Mesendoderm (in vitro differentiated cells): ENCODE measurements around the gene AHCYL2.
A peak's percentile ranks its signal among the peaks of the same experiment; 100 is the strongest.
"Not testable (repeated sequence)": the region's sequence is repeated elsewhere in the genome, so short reads cannot be mapped to it uniquely, and the experiment has no call there.

Experiments used
- DNase-seq: peaks from one replicate; pipeline ENCODE4 v3.0.0; 2013
- H2AK5ac ChIP-seq: 2 replicates; pipeline ENCODE4 v1.6.1; 2013; ENCODE audit warnings: low read length, inconsistent platforms
- H2BK120ac ChIP-seq: 2 replicates; pipeline ENCODE4 v1.6.1; 2013; ENCODE audit warnings: low read depth, mild to moderate bottlenecking, low read length, moderate library complexity, mixed read lengths
- H2BK15ac ChIP-seq: replicated peaks from 2 replicates; pipeline ENCODE4 v1.6.1; 2013; ENCODE audit warnings: low read depth, mild to moderate bottlenecking, moderate library complexity
- H2BK5ac ChIP-seq: 2 replicates; pipeline ENCODE4 v1.6.1; 2013; ENCODE audit warnings: low read length, inconsistent platforms
- H3K18ac ChIP-seq: 2 replicates; pipeline ENCODE4 v1.6.1; 2013; ENCODE audit warnings: mild to moderate bottlenecking, low read length, mixed read lengths
- H3K23ac ChIP-seq: one replicate; pipeline ENCODE4 v1.6.1; 2013; ENCODE audit warnings: low read length
- H3K27ac ChIP-seq: 2 replicates; pipeline ENCODE4 v1.5.1; 2013; ENCODE audit warnings: low read depth, mild to moderate bottlenecking, inconsistent platforms, low read length, moderate library complexity
- H3K27me3 ChIP-seq: 2 replicates; pipeline ENCODE4 v1.6.1; 2013; ENCODE audit warnings: low read length, control low read depth, mild to moderate bottlenecking, inconsistent platforms; ENCODE audit not compliant: insufficient read depth, poor library complexity
- H3K36me3 ChIP-seq: 2 replicates; pipeline ENCODE4 v1.6.1; 2013; ENCODE audit warnings: low read length, inconsistent platforms; ENCODE audit not compliant: control insufficient read depth, insufficient read depth
- H3K4ac ChIP-seq: one replicate; pipeline ENCODE4 v1.6.1; 2013; ENCODE audit warnings: low read depth, mild to moderate bottlenecking, low read length, moderate library complexity
- H3K4me1 ChIP-seq: 2 replicates; pipeline ENCODE4 v1.6.1; 2013; ENCODE audit warnings: low read depth, low read length, inconsistent platforms; ENCODE audit not compliant: control insufficient read depth
- H3K4me2 ChIP-seq: 2 replicates; pipeline ENCODE4 v1.6.1; 2013; ENCODE audit warnings: low read length
- H3K4me3 ChIP-seq: 2 replicates; pipeline ENCODE4 v1.5.1; 2013; ENCODE audit warnings: mild to moderate bottlenecking, low read length
- H3K56ac ChIP-seq: one replicate; pipeline ENCODE4 v1.6.1; 2013; ENCODE audit warnings: low read length
- H3K79me1 ChIP-seq: 2 replicates; pipeline ENCODE4 v1.6.1; 2013; ENCODE audit warnings: low read length, inconsistent platforms
- H3K79me2 ChIP-seq: 2 replicates; pipeline ENCODE4 v1.6.1; 2013; ENCODE audit warnings: mild to moderate bottlenecking, low read length; ENCODE audit not compliant: control insufficient read depth, insufficient read depth
- H3K9ac ChIP-seq: 2 replicates; pipeline ENCODE4 v1.6.1; 2013; ENCODE audit warnings: low read length, inconsistent platforms
- H4K5ac ChIP-seq: one replicate; pipeline ENCODE4 v1.6.1; 2013; ENCODE audit warnings: low read length
- H4K8ac ChIP-seq: one replicate; pipeline ENCODE4 v1.6.1; 2013; ENCODE audit warnings: low read depth, mild to moderate bottlenecking, control low read depth, low read length, moderate library complexity
- whole genome bisulfite sequencing: extraction: QIAGEN DNeasy Blood & Tissue Kit; methylation state at CpG from one replicate; pipeline ENCODE4 v1.1.7; 2013; ENCODE audit warnings: low lambda C conversion rate, missing lambda C conversion rate; ENCODE audit not compliant: insufficient coverage; ENCODE audit errors: extremely low coverage; 5-methylcytosine and 5-hydroxymethylcytosine counted together

The AHCYL2 gene

GRCh38 chr7:129212126-129212525 is 12.7 kb upstream of the AHCYL2 start:
- H2BK120ac ChIP-seq: no peak overlapping the region
- H2BK5ac ChIP-seq: no peak overlapping the region
- no peaks in the 10 kb centered on the region for H3K4me1 ChIP-seq
- H3K27me3 ChIP-seq: no peaks in the 10 kb centered on the region
- H3K9ac ChIP-seq: no peak overlapping the region
- H4K8ac ChIP-seq: no peak overlapping the region
- H3K79me1 ChIP-seq: no peaks in the 10 kb centered on the region
- H3K4ac ChIP-seq: no peak overlapping the region
- H2BK15ac ChIP-seq: no peak overlapping the region
- no peak for DNase-seq
- WGBS: no CpG with 5 or more reads among the region's 14 CpGs
- H3K27ac ChIP-seq: no peak overlapping the region
- H3K23ac ChIP-seq: no peak overlapping the region
- no peaks in the 10 kb centered on the region for H3K36me3 ChIP-seq
- H3K79me2 ChIP-seq: no peaks in the 10 kb centered on the region
- H3K4me2 ChIP-seq: no peak overlapping the region
- H3K4me3 ChIP-seq: no peak overlapping the region
- no peak overlapping the region for H3K18ac ChIP-seq
- H3K56ac ChIP-seq: no peak overlapping the region
- H4K5ac ChIP-seq: no peak overlapping the region
- no peak overlapping the region for H2AK5ac ChIP-seq

GRCh38 chr7:129212596-129212995 is 12.2 kb upstream of the AHCYL2 start:
- no peaks in the 10 kb centered on the region for H3K79me2 ChIP-seq
- no peak for DNase-seq
- no peak overlapping the region for H3K23ac ChIP-seq
- no peak overlapping the region for H3K4me3 ChIP-seq
- no peaks in the 10 kb centered on the region for H3K27me3 ChIP-seq
- H2BK15ac ChIP-seq: no peak overlapping the region
- H3K9ac ChIP-seq: no peak overlapping the region
- H3K36me3 ChIP-seq: no peaks in the 10 kb centered on the region
- no peak overlapping the region for H3K4ac ChIP-seq
- H4K8ac ChIP-seq: no peak overlapping the region
- H3K4me2 ChIP-seq: no peak overlapping the region
- H3K18ac ChIP-seq: no peak overlapping the region
- no CpG with 5 or more reads among the region's 4 CpGs for WGBS
- H2BK5ac ChIP-seq: no peak overlapping the region
- H3K56ac ChIP-seq: no peak overlapping the region
- no peak overlapping the region for H2BK120ac ChIP-seq
- no peak overlapping the region for H2AK5ac ChIP-seq
- no peaks in the 10 kb centered on the region for H3K79me1 ChIP-seq
- H3K27ac ChIP-seq: no peak overlapping the region
- no peak overlapping the region for H4K5ac ChIP-seq
- H3K4me1 ChIP-seq: no peaks in the 10 kb centered on the region

GRCh38 chr7:129213828-129214227 is 11.0 kb upstream of the AHCYL2 start:
- peak; percentile 84 for DNase-seq
- Histone ChIP-seq H3K4me1 (no peaks in the 10 kb centered on the region), H3K79me2 (no peaks in the 10 kb centered on the region), H4K5ac (no peak overlapping the region), H3K23ac (no peak overlapping the region), H3K4ac (no peak overlapping the region), H3K56ac (no peak overlapping the region), H3K18ac (no peak overlapping the region), H3K27me3 (no peaks in the 10 kb centered on the region), H2AK5ac (no peak overlapping the region), H3K4me2 (no peak overlapping the region), H2BK15ac (no peak overlapping the region), H3K79me1 (no peaks in the 10 kb centered on the region), H2BK120ac (no peak overlapping the region), H2BK5ac (no peak overlapping the region), H3K27ac (no peak overlapping the region), H4K8ac (no peak overlapping the region), H3K4me3 (no peak overlapping the region), H3K36me3 (no peaks in the 10 kb centered on the region), H3K9ac (no peak overlapping the region)
- no CpG with 5 or more reads among the region's 15 CpGs for WGBS

GRCh38 chr7:129215691-129216090 is 9.1 kb upstream of the AHCYL2 start:
- not testable (repeated sequence) for H3K4me2 ChIP-seq, H3K79me2 ChIP-seq, H3K27me3 ChIP-seq, H3K56ac ChIP-seq, H3K18ac ChIP-seq, H3K4me1 ChIP-seq, H3K9ac ChIP-seq, H2BK5ac ChIP-seq, H3K36me3 ChIP-seq, H3K27ac ChIP-seq, H3K23ac ChIP-seq, H3K4ac ChIP-seq, H2BK120ac ChIP-seq, H3K79me1 ChIP-seq, DNase-seq, H2BK15ac ChIP-seq, H2AK5ac ChIP-seq, H4K8ac ChIP-seq, H4K5ac ChIP-seq, H3K4me3 ChIP-seq
- WGBS: no CpG with 5 or more reads among the region's 15 CpGs

- H2AK5ac ChIP-seq, H3K4me3 ChIP-seq, H3K27ac ChIP-seq, H4K8ac ChIP-seq, H3K23ac ChIP-seq, H3K9ac ChIP-seq, H3K36me3 ChIP-seq, H3K18ac ChIP-seq, H4K5ac ChIP-seq, H3K4me1 ChIP-seq, H3K79me1 ChIP-seq, H3K27me3 ChIP-seq, H3K4ac ChIP-seq, H3K4me2 ChIP-seq, H2BK5ac ChIP-seq, H3K56ac ChIP-seq, H2BK120ac ChIP-seq, H3K79me2 ChIP-seq, H2BK15ac ChIP-seq: not testable (repeated sequence)
- DNase-seq: peak; percentile 14
- WGBS: no CpG with 5 or more reads among the region's 34 CpGs
Measured at GRCh38 chr7:129216101-129216715, 8.6 kb upstream of the AHCYL2 start.

- H3K56ac ChIP-seq: not testable (repeated sequence)
Measured at GRCh38 chr7:129216821-129217416, 7.9 kb upstream of the AHCYL2 start.

More at GRCh38 chr7:129216821-129217416, 7.9 kb upstream of the AHCYL2 start:
- H2AK5ac ChIP-seq, H3K27ac ChIP-seq, DNase-seq, H2BK120ac ChIP-seq, H3K4me2 ChIP-seq, H3K4me3 ChIP-seq, H3K9ac ChIP-seq, H2BK15ac ChIP-seq, H3K27me3 ChIP-seq, H3K4ac ChIP-seq, H3K23ac ChIP-seq, H3K79me2 ChIP-seq, H3K36me3 ChIP-seq, H3K4me1 ChIP-seq, H2BK5ac ChIP-seq, H4K5ac ChIP-seq, H3K18ac ChIP-seq, H4K8ac ChIP-seq, H3K79me1 ChIP-seq: not testable (repeated sequence)
- no CpG with 5 or more reads among the region's 8 CpGs for WGBS
